GM18505 (cell line): ENCODE data around the gene PLA2G2A.
"Not testable (repeated sequence)": the region's sequence is repeated elsewhere in the genome, so short reads cannot be mapped to it uniquely, and the experiment has no call there.

Source experiments
- ATAC-seq: cut with Tn5 transposase; IDR thresholded peaks from one replicate; pipeline ENCODE4 v1.9.1; 2021; ENCODE audit not compliant: unreplicated experiment
- POLR2A ChIP-seq: IDR thresholded peaks from 4 replicates; pipeline ENCODE4 v1.6.1; 2011; ENCODE audit warnings: borderline replicate concordance; ENCODE audit not compliant: insufficient read depth, insufficient read length; ENCODE audit errors: extremely low read depth

The PLA2G2A gene

GRCh38 chr1:19979494-19979977 lies at the start of gene PLA2G2A:
Gene PLA2G2A (minus strand): TSS chr1:19979618. CDS start chr1:19978773, 845 bp downstream.
- no peak for TF ChIP-seq POLR2A
- no peak for ATAC-seq

DNA sequence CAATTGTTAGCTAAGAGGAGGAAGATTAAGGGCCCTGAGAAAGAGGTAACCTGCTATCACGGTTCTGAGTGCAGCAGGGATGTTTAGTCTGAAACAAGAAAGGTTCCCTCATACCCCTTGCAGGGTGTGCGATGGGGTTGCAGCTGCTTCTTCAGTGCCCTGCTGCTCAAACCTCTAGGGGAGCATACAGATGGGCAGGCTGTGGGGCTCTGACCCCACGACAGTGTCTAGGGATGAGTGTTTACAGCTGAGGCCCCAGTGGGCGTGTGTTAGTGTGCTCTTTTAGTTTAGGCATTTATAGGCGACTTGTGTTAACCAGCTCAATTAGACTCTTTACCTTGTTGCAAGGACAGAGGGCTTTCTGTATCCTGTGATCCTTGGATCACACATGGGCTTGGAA lies 49.3 kb upstream of the PLA2G2A start:
- no peak for ATAC-seq
- no peak for TF ChIP-seq POLR2A

DNA sequence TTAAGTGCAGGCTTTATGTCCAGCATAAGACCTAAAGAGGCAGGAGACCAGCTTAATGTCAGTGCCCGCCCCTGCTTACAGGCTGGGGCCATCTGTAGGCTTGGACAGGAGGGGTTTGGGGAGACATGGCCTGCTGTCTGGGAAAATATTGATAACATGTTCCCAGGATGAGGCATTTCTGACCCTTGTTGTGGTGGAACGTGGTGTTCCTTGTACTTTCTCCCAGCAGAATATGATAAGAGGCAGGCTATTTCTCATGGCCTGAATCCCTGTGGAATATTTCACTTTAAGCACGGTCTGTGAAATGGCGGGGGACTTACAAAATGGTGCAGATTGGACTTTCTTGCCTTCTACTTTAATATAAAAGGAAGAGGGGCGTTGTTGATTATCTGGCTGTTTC lies 48.7 kb upstream of the PLA2G2A start:
- no peak for TF ChIP-seq POLR2A
- ATAC-seq = no peak

DNA sequence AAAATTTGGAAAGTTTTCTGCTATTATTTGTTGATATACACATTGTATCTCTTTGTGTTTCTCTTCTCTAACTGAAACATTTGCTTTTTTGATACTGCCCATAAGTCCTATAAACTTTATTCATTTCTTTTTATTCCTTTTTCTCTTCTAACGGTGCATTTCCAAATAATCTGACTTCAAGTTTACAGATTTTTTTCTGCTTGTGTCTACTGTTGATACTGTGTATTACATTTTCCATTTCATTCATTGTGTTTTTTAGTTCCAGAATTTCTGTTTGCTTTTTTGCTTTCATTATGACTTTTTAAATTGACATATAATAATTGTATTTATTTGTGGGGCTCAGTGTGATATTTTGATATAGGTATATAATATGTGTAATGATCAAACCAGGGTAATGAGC lies 38.3 kb upstream of the PLA2G2A start:
- ATAC-seq = no peak

DNA sequence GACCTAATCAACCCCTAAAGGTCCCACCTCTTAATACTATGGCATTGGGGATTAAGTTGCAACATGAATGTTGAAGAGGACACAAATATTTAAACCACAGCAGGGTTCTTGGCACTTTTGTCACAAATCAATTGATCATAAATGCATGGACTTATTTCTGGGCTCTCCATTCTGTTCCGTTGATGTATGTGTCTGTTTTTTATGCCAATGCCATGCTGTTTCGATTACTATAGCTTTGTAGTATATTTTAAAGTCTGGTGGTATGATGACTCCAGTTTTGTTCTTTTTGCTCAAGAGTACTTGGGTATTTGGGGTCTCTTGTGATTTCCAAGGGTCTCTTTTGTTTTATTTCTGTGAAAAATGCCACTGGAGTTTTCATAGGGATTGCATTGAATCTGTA lies 34.7 kb upstream of the PLA2G2A start:
- no peak for TF ChIP-seq POLR2A
- ATAC-seq = no peak

More for the DNA sequence above, 38.3 kb upstream of the PLA2G2A start:
- no peak for TF ChIP-seq POLR2A

GRCh38 chr1:20010016-20010415 lies 30.6 kb upstream of the PLA2G2A start:
- TF ChIP-seq POLR2A = no peak
- ATAC-seq = no peak

- no peak for ATAC-seq
- no peak for TF ChIP-seq POLR2A
Measured at GRCh38 chr1:20009212-20009611, 29.8 kb upstream of the PLA2G2A start.

GRCh38 chr1:20008391-20008841 lies 29.0 kb upstream of the PLA2G2A start:
- TF ChIP-seq POLR2A = no peak
- ATAC-seq = no peak

GRCh38 chr1:19998823-19999222 lies 19.4 kb upstream of the PLA2G2A start:
- not testable (repeated sequence) for ATAC-seq

- no peak for TF ChIP-seq POLR2A
- ATAC-seq = no peak
Measured at GRCh38 chr1:19990689-19991088, 11.3 kb upstream of the PLA2G2A start.

- not testable (repeated sequence) for ATAC-seq
Measured at GRCh38 chr1:19990182-19990582, 10.8 kb upstream of the PLA2G2A start.

GRCh38 chr1:19988267-19989006 lies 9.0 kb upstream of the PLA2G2A start:
- TF ChIP-seq POLR2A = no peak
- ATAC-seq = no peak

GRCh38 chr1:19987719-19988118 lies 8.3 kb upstream of the PLA2G2A start:
- no peak for ATAC-seq
- no peak for TF ChIP-seq POLR2A

DNA sequence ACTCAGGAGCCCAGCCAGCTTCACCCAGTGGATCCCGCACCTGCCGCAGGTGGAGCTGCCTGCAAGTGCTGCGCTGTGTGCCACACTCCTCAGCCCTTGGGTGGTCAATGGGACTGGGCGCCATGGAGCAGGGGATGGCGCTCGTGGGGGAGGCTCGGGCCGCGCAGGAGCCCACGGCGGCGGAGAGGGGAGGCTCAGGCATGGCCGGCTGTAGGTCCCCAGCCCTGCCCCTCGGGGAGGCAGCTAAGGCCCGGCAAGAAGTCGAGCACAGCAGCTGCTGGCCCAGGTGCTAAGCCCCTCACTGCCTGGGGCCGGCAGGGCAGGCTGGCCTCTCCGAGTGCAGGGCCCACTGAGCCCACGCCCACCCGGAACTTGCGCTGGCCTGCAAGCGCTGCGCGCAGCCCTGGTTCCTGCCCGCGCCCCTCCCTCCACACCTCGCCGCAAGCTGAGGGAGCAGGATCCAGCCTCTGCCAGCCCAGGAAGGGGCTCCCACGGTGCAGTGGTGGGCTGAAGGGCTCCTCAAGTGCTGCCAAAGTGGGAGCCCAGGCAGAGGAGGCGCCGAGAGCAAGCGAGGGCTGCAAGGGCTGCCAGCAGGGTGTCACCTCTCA lies 5.1 kb upstream of the PLA2G2A start:
- not testable (repeated sequence) for ATAC-seq

DNA sequence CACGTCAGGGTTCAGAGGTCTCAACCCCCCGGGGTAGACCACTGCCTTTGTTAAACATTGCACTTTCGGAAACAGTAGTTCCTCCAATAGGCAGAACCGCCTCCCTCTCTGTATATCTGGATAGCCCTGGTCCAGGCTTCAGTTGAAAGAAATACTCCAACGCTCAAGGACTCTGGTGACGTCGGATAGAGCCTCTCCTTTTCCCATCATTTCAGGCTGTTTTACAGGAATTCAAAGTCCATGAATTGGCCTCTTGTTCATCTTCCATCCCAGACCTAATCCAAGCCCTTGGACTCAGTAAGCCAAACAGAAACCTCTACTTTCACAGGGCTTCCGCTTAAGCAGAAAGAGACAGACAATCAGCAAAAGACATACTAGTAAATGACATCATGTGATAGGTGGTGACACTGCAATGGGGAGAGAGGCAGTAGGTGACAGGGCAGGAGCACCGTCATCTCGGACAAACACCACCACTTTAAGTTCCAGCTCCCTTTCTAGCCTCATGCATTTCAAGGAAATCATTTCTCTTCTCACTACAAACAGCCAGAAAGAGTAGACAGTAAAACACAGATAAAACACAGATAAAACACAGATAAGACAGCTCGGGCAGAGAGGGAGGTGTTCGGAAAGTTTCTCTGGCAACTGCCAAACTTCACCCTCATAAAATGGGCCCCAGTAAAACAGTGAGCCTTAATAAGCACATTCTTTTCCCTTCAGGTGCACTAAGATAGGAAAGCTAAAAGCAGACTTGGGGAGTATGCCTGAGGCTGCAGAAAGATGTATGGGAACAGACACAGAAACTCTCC lies 2.3 kb upstream of the PLA2G2A start:
- no peak for TF ChIP-seq POLR2A
- ATAC-seq = no peak

GRCh38 chr1:19981170-19981506 lies 1.7 kb upstream of the PLA2G2A start:
- ATAC-seq = no peak
- no peak for TF ChIP-seq POLR2A
